HepG2 (cell line): ENCODE data around the gene PIEZO2. TPM values are rescaled to one million over a fixed set of nuclear protein-coding genes. Genes with fewer than 3 reads are reported as not detected.

Source experiments
- ATAC-seq: fragments of 200-7000 bp; cut with Tn5 transposase; 3 replicates; pipeline ENCODE4 v1.9.1; 2020; ENCODE audit warnings: mild to moderate bottlenecking, moderate library complexity
- BruUV-seq: library from RNA; stranded (reverse); fragments of 400-500 nt; replicated peaks from 2 replicates; lab custom pipeline; 2021; lab: Mats Ljungman, UMichigan
- CTCF ChIA-PET: fragments of 300-600 bp; formaldehyde crosslinking; extraction: SDS; loops from one replicate; lab custom pipeline; 2021; ENCODE audit warnings: low total read pairs, inconsistent platforms, low intra/inter-chr PET ratio; lab: Yijun Ruan, JAX
- POLR2A ChIA-PET: fragments of 350-600 bp; sonication (Branson Sonifier 250); formaldehyde crosslinking; loops from one replicate; lab custom pipeline; 2020; ENCODE audit warnings: antibody characterized with exemption, inconsistent platforms; lab: Yijun Ruan, JAX
- DNase-seq: peaks from one replicate; pipeline ENCODE4 v3.0.0-alpha.2; 2015; ENCODE audit warnings: low spot score
- FAIRE-seq: peaks from 3 replicates; lab custom pipeline; 2011; peaks lifted over from hg19 to GRCh38; lab: Jason Lieb, UNC
- H2AFZ ChIP-seq: one replicate; pipeline ENCODE4 v1.6.1; 2011; ENCODE audit warnings: low read length, inconsistent platforms
- H3K27ac ChIP-seq: fragments of 300-600 bp; 3 replicates; pipeline ENCODE4 v1.8.0; 2011; ENCODE audit warnings: mixed run types, mild to moderate bottlenecking, mixed read lengths, low read length, inconsistent platforms; ENCODE audit not compliant: insufficient read depth; ENCODE audit errors: extremely low read length
- H3K27me3 ChIP-seq, 2 experiments: fragments of 200-600 bp in 1 of 2; 2 replicates in 1 of 2; 3 replicates in 1 of 2; pipeline versions ENCODE4 v1.6.0 to v1.8.0; 2011; ENCODE audit warnings: low read length in 2 of 2, mild to moderate bottlenecking in 2 of 2, moderate library complexity in 2 of 2, inconsistent platforms in 1 of 2; ENCODE audit not compliant: insufficient read depth in 2 of 2, control insufficient read depth in 1 of 2
- H3K36me3 ChIP-seq, 2 experiments: fragments of 200-600 bp in 1 of 2; replicated peaks in 1 of 2; 2 replicates in 1 of 2; 3 replicates in 1 of 2; pipeline versions ENCODE4 v1.5.1 to v1.8.0; 2011; ENCODE audit warnings: low read length in 2 of 2, inconsistent platforms in 1 of 2; ENCODE audit not compliant: insufficient read depth in 2 of 2, control insufficient read depth in 1 of 2
- H3K4me1 ChIP-seq: 2 replicates; pipeline ENCODE4 v1.5.1; 2012; ENCODE audit warnings: low read length, inconsistent platforms; ENCODE audit not compliant: insufficient read depth
- H3K4me2 ChIP-seq: 2 replicates; pipeline ENCODE4 v1.6.0; 2011; ENCODE audit warnings: low read depth, low read length, inconsistent platforms
- H3K4me3 ChIP-seq, 3 experiments: fragments of 200-600 bp in 1 of 3; sonication (generic), shearing (Covaris generic) in 1 of 3; replicated peaks in 1 of 3; 2 replicates each; pipeline ENCODE4 v1.5.1; 2011 to 2016; ENCODE audit warnings: low read length in 3 of 3, inconsistent platforms in 2 of 3, low read depth in 2 of 3, mild to moderate bottlenecking in 2 of 3, control low read depth in 1 of 3, mixed read lengths in 1 of 3; ENCODE audit not compliant: insufficient read depth in 1 of 3
- H3K79me2 ChIP-seq: one replicate; pipeline ENCODE4 v1.6.1; 2011; ENCODE audit warnings: low read length, inconsistent platforms; ENCODE audit not compliant: insufficient read depth
- H3K9ac ChIP-seq: 2 replicates; pipeline ENCODE4 v1.6.0; 2011; ENCODE audit warnings: mild to moderate bottlenecking, low read depth, low read length, inconsistent platforms; ENCODE audit not compliant: insufficient read depth
- H3K9me3 ChIP-seq: 2 replicates; pipeline ENCODE4 v1.5.1; 2012; ENCODE audit warnings: mild to moderate bottlenecking, low read length
- H4K20me1 ChIP-seq: 2 replicates; pipeline ENCODE4 v1.6.0; 2011; ENCODE audit warnings: inconsistent platforms, mild to moderate bottlenecking, low read length, moderate library complexity; ENCODE audit not compliant: insufficient read depth
- FOXA3 ChIP-seq: IDR thresholded peaks from 2 replicates; pipeline ENCODE4 v1.6.1; 2016; ENCODE audit warnings: missing genetic modification reagents, missing compliant biosample characterization
- NFYB ChIP-seq: sonication (generic); formaldehyde crosslinking; IDR thresholded peaks from 2 replicates; pipeline ENCODE4 v1.4.0; 2020; ENCODE audit warnings: missing genetic modification reagents
- NR2F6 ChIP-seq, 2 experiments: IDR thresholded peaks; 2 replicates each; pipeline ENCODE4 v1.6.1; 2016; ENCODE audit warnings: antibody characterized with exemption in 1 of 2, mild to moderate bottlenecking in 1 of 2
- SAP130 ChIP-seq: IDR thresholded peaks from 2 replicates; pipeline ENCODE4 v1.6.1; 2016; ENCODE audit warnings: low read depth
- ZBTB20 ChIP-seq: sonication (generic); formaldehyde crosslinking; IDR thresholded peaks from 2 replicates; pipeline ENCODE4 v1.8.1; 2023; ENCODE audit warnings: missing genetic modification reagents, low read depth, mild to moderate bottlenecking, borderline replicate concordance
- ZBTB8A ChIP-seq: sonication (generic); formaldehyde crosslinking; IDR thresholded peaks from 2 replicates; pipeline ENCODE4 v1.4.0; 2020; ENCODE audit warnings: mild to moderate bottlenecking, low read depth, missing genetic modification reagents, borderline replicate concordance
- ZNF260 ChIP-seq: sonication (generic); formaldehyde crosslinking; IDR thresholded peaks from 2 replicates; pipeline ENCODE4 v1.4.0; 2020; ENCODE audit warnings: missing genetic modification reagents, low read depth, mild to moderate bottlenecking, borderline replicate concordance
- ZNF883 ChIP-seq: sonication (generic); formaldehyde crosslinking; IDR thresholded peaks from 2 replicates; pipeline ENCODE4 v1.5.1; 2020; ENCODE audit warnings: mild to moderate bottlenecking, missing genetic modification reagents; ENCODE audit errors: not compliant biosample characterization
- WGBS: methylation state at CpG from one replicate; pipeline ENCODE4 v1.1.6; 2017; ENCODE audit warnings: low lambda C conversion rate; 5-methylcytosine and 5-hydroxymethylcytosine counted together
- in situ Hi-C: cut with HindIII; loops from 2 replicates; pipeline ENCODE4 v1.10.0; 2017; ENCODE audit warnings: low pct_unique_long_range_greater_than_20kb; ENCODE audit not compliant: extremely low pct_ligation_motif_present
- intact Hi-C: fragments of 100-400 bp; cut with micrococcal nuclease; formaldehyde crosslinking; loops from one replicate; pipeline ENCODE4 v1.10.0; 2022; ENCODE audit not compliant: unreplicated experiment
- polyA plus RNA-seq, 8 experiments: library from polyadenylated mRNA; depleted of rRNA in 3 of 8; stranded (reverse) in 7 of 8; unstranded in 1 of 8; fragments of >200 nt; fragmentation: Illumina TruSeq in 4 of 8; extraction: Trizol in 4 of 8; gene quantifications; 2 replicates each; pipeline versions ENCODE4 v1.2.1 to v1.2.3, GENCODE V29; 2011 to 2016; ENCODE audit warnings: low read depth in 4 of 8, missing spikeins in 1 of 8, mixed read lengths in 1 of 8; ENCODE audit not compliant: insufficient read depth in 1 of 8
- total RNA-seq, 5 experiments: library from RNA; depleted of rRNA; stranded (reverse); fragments of >200 nt; fragmentation: Illumina TruSeq; extraction: Trizol; gene quantifications; 2 replicates each; pipeline ENCODE4 v1.2.3, GENCODE V29; 2016; ENCODE audit warnings: low read depth in 1 of 5
- TF ChIP-seq, protein P1 (sequence below): IDR thresholded peaks from 2 replicates; pipeline ENCODE4 v1.6.1; 2016; ENCODE audit warnings: low read depth
- TF ChIP-seq, protein P2 (sequence below), 2 experiments: sonication (generic) in 1 of 2; formaldehyde crosslinking in 1 of 2; IDR thresholded peaks; 2 replicates each; pipeline versions ENCODE4 v1.4.0 to v1.6.1; 2016 to 2020; ENCODE audit warnings: borderline replicate concordance in 1 of 2, low read depth in 1 of 2, mild to moderate bottlenecking in 1 of 2, missing genetic modification reagents in 1 of 2

The PIEZO2 gene
- total and polyA plus RNA-seq, 2 of the 13 experiments (the other 11 are each of a cell fraction or from before 2014, with no cell fraction given): 15.2 to 27.2 TPM

DNA sequence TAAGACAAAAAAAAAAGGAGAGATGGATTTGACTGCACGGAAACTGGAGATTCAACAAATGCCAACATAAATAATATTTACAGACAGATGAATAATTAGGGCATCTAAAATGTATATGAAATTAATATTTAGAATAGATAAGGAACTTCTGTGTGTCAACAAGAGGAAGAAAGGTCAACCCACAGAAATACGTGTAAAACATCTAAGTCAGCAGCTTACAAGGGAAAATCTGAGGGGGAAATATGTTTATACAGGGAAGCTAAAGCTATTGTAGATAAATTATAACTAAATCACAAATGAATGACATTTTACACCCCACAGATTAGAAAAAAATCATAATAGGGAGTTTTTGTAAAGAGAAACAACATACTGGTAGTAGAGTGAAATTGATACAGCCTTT lies 159.9 kb downstream of the PIEZO2 start:
- ChIA-PET POLR2A (no interaction called here), CTCF (no interaction called here)
- no peaks in the 10 kb centered on the region for H4K20me1 ChIP-seq
- no peaks in the 10 kb centered on the region for H3K36me3 ChIP-seq
- H3K79me2 ChIP-seq: no peaks in the 10 kb centered on the region
- intact Hi-C loops: no loop called here
- no peak overlapping the region for H3K4me2 ChIP-seq
- H3K4me1 ChIP-seq: peaks cover 19% of the 10 kb centered on the region
- no peak for FAIRE-seq
- WGBS: 91% methylated on average over 2 of the region's 2 CpGs
- H3K27me3 ChIP-seq: no peaks in the 10 kb centered on the region
- TF ChIP-seq ZNF260: no peak
- no peak for TF ChIP-seq NFYB (CRISPR knock-in tag)
- H2AFZ ChIP-seq: no peak overlapping the region
- in situ Hi-C loops: no loop called here
- no peak for ATAC-seq
- no peak overlapping the region for H3K9ac ChIP-seq
- BruUV-seq: no TSS peak
- no peak for DNase-seq
- H3K4me3 ChIP-seq: no peak overlapping the region
- H3K9me3 ChIP-seq: peaks cover 21% of the 10 kb centered on the region
- no peak overlapping the region for H3K27ac ChIP-seq

DNA sequence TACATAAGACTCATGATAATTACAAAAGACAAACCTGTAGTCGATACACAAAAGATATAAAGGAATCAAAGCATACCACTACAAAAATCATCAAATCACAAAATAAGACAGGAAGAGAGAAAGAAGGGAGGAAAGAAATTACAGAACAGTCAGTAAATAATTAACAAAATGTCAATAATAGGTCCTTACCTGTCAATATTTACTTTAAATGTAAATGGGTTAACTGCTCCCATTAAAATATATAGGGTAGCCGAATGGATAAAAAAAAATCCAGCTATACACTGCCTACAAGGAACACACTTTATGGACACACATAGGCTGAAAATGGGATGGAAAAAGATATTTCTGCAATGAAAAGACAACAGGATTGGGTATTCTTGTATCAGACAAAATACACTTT lies 163.7 kb downstream of the PIEZO2 start:
- BruUV-seq: no TSS peak
- intact Hi-C loops: no loop called here
- POLR2A ChIA-PET: interaction anchor here (1.3 kb wide), 1 partner anchor 19 kb away, joined by 3 read pairs; no protein-coding TSS in a partner anchor
- peak; percentile 52; the same call in 1 of the 2 replicates for TF ChIP-seq ZBTB20
- TF ChIP-seq NR2F6 (IDR thresholded peaks at IDR 0.05): peak; percentile 18; the same call in 1 of the 2 replicates
- no peak for TF ChIP-seq NR2F6 (CRISPR knock-in tag; IDR thresholded peaks at IDR 0.05)
- peak; percentile 70 for TF ChIP-seq FOXA3
- TF ChIP-seq, protein P1, sequence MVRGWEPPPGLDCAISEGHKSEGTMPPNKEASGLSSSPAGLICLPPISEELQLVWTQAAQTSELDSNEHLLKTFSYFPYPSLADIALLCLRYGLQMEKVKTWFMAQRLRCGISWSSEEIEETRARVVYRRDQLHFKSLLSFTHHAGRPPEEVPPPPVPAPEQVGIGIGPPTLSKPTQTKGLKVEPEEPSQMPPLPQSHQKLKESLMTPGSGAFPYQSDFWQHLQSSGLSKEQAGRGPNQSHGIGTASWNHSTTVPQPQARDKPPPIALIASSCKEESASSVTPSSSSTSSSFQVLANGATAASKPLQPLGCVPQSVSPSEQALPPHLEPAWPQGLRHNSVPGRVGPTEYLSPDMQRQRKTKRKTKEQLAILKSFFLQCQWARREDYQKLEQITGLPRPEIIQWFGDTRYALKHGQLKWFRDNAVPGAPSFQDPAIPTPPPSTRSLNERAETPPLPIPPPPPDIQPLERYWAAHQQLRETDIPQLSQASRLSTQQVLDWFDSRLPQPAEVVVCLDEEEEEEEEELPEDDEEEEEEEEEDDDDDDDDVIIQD (CRISPR knock-in tag): peak; percentile 49; the same call in 1 of the 2 replicates
- peak; percentile 23; the same call in 1 of the 2 replicates for TF ChIP-seq SAP130 (CRISPR knock-in tag)
- no peak for TF ChIP-seq ZNF883 (CRISPR knock-in tag)
- TF ChIP-seq, protein P2, sequence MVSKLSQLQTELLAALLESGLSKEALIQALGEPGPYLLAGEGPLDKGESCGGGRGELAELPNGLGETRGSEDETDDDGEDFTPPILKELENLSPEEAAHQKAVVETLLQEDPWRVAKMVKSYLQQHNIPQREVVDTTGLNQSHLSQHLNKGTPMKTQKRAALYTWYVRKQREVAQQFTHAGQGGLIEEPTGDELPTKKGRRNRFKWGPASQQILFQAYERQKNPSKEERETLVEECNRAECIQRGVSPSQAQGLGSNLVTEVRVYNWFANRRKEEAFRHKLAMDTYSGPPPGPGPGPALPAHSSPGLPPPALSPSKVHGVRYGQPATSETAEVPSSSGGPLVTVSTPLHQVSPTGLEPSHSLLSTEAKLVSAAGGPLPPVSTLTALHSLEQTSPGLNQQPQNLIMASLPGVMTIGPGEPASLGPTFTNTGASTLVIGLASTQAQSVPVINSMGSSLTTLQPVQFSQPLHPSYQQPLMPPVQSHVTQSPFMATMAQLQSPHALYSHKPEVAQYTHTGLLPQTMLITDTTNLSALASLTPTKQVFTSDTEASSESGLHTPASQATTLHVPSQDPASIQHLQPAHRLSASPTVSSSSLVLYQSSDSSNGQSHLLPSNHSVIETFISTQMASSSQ (IDR thresholded peaks at IDR 0.05; ENCODE audit: low read depth): peak; percentile 85
- TF ChIP-seq, protein P2 (CRISPR knock-in tag; IDR thresholded peaks at IDR 0.05; ENCODE audit: borderline replicate concordance): peak; percentile 47; the same call in 1 of the 2 replicates
- no peak for TF ChIP-seq ZBTB8A (CRISPR knock-in tag)

More for the DNA sequence above, 163.7 kb downstream of the PIEZO2 start:
- 37% methylated on average over 2 of the region's 2 CpGs for WGBS
- DNase-seq (no peak), FAIRE-seq (no peak), ATAC-seq (no peak)
- peak overlapping the region; percentile 28 for H3K4me2 ChIP-seq
- peaks cover 31% of the 10 kb centered on the region for H3K9me3 ChIP-seq
- no peaks in the 10 kb centered on the region for H3K27me3 ChIP-seq
- CTCF ChIA-PET: no interaction called here
- H3K79me2 ChIP-seq: no peaks in the 10 kb centered on the region
- no peak overlapping the region for H2AFZ ChIP-seq
- H3K36me3 ChIP-seq: no peaks in the 10 kb centered on the region
- H3K9ac ChIP-seq: no peak overlapping the region
- H3K4me1 ChIP-seq: peaks cover 25% of the 10 kb centered on the region
- H3K4me3 ChIP-seq: no peak overlapping the region
- H3K27ac ChIP-seq: no peak overlapping the region
- in situ Hi-C loops: no loop called here
- H4K20me1 ChIP-seq: no peaks in the 10 kb centered on the region
